LNCaP clone FGC (cell line): ENCODE results near the gene MED13L.
"Not testable (repeated sequence)": the region's sequence is repeated elsewhere in the genome, so short reads cannot be mapped to it uniquely, and the experiment has no call there.

ENCODE experiments used
- DNase-seq: peaks from one replicate; pipeline ENCODE4 v3.0.0-alpha.2; 2011; ENCODE audit warnings: low read depth
- H3K4me3 ChIP-seq: 2 replicates; pipeline ENCODE4 v1.5.1; 2011; ENCODE audit warnings: mild to moderate bottlenecking, low read depth, low read length, control low read depth
- CTCF ChIP-seq: IDR thresholded peaks from 2 replicates; pipeline ENCODE4 v1.5.1; 2012; ENCODE audit warnings: mild to moderate bottlenecking; ENCODE audit not compliant: control insufficient read depth, insufficient read depth; ENCODE audit errors: extremely low read depth

Gene MED13L

GRCh38 chr12:116238149-116238548 is 39.3 kb downstream of the MED13L start:
- H3K4me3 ChIP-seq = no peak overlapping the region
- DNase-seq = no peak
- no peak for TF ChIP-seq CTCF

GRCh38 chr12:116236976-116237375 is 40.5 kb downstream of the MED13L start:
- H3K4me3 ChIP-seq = no peak overlapping the region
- no peak for TF ChIP-seq CTCF
- no peak for DNase-seq

- DNase-seq = peak; percentile 65
- no peak overlapping the region for H3K4me3 ChIP-seq
- peak; percentile 85 for TF ChIP-seq CTCF
These were observed 41.3 kb downstream of the MED13L start for GRCh38 chr12:116236148-116236731.

- not testable (repeated sequence) for DNase-seq, H3K4me3 ChIP-seq
These were observed 43.3 kb downstream of the MED13L start for GRCh38 chr12:116234148-116234547.

- no peak for TF ChIP-seq CTCF
- no peak for DNase-seq
- no peak overlapping the region for H3K4me3 ChIP-seq
These were observed 43.8 kb downstream of the MED13L start for GRCh38 chr12:116233669-116234068.

GRCh38 chr12:116227811-116228210 is 49.7 kb downstream of the MED13L start:
- no peak for DNase-seq
- no peak overlapping the region for H3K4me3 ChIP-seq
- no peak for TF ChIP-seq CTCF

- H3K4me3 ChIP-seq = no peak overlapping the region
- TF ChIP-seq CTCF = no peak
- DNase-seq = no peak
These were observed 51.5 kb downstream of the MED13L start for GRCh38 chr12:116226026-116226425.
